Stimulated activated memory B cell treated with anti-CD40 and anti-IgM and Interleukin-4, amounts not matched to agents 10 μg/mL and 1 μg/mL and 100 μg/mL, for 72 hours (primary cell): ENCODE measurements around the gene KDM5B.
A peak's percentile ranks its signal among the peaks of the same experiment; 100 is the strongest.
"Not testable (repeated sequence)": the region's sequence is repeated elsewhere in the genome, so short reads cannot be mapped to it uniquely, and the experiment has no call there.

Source experiments
- ATAC-seq: fragments of 150-1000 bp; cut with Tn5 transposase; 2 replicates; pipeline ENCODE4 v1.10.0; 2021
- H3K27ac Mint-ChIP-seq: one replicate; pipeline ENCODE4 v1.8.0; 2022; ENCODE audit warnings: mild to moderate bottlenecking, mixed read lengths
- H3K27me3 Mint-ChIP-seq: one replicate; pipeline ENCODE4 v1.8.0; 2022; ENCODE audit warnings: mixed read lengths
- H3K36me3 Mint-ChIP-seq: one replicate; pipeline ENCODE4 v1.8.0; 2022; ENCODE audit warnings: mixed read lengths
- H3K4me1 Mint-ChIP-seq: one replicate; pipeline ENCODE4 v1.8.0; 2022; ENCODE audit warnings: mixed read lengths
- H3K4me3 Mint-ChIP-seq: one replicate; pipeline ENCODE4 v1.8.0; 2022; ENCODE audit warnings: mild to moderate bottlenecking, moderate library complexity, mixed read lengths
- H3K9me3 Mint-ChIP-seq: one replicate; pipeline ENCODE4 v1.8.0; 2022; ENCODE audit warnings: mixed read lengths

KDM5B gene

DNA sequence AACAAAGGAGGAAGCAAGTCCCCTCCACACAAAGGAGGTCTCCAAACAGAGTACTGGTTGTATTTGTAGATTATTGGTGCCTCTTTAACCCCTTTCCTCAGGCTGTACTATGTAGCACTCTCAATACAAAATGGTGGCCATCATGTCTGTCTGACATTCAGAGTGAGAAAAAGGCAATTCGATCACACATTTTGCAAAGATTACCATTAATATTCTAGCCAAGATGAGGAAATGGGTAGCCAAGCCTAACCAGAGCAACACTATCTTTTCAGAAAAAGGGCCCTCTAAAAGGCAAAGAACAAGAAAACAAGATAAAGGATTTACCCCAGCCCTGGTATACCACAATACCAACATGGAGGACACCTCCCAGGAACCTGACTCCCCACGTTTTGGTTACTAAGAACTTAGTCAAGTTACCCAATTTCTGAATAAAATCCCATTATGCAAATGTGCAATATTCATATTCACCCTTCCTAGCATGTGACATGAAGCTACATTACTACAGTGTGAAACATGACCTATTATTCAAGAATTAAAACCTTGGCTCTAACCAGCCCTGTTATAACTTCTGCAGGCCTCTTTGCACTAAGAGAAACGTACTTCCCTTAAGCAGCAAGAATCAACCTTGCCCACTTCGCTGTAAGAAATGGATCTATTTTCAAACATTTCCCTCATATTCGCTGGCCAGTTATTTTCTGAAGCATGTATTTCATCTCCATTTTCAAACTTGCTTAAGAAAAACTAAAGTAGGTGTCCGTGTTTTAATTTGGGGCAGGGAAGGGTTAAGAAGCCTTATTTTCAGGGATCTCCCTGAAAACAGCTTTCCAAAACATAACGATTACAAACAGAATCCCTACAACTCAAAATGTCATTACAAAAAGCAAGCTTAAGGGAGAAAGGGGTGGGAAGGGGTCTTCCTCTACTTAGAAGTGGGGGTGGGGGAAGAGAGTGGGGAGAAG lies 2.1 kb downstream of the KDM5B start:
- peak overlapping the region; percentile 78 for H3K27ac Mint-ChIP-seq
- H3K4me3 Mint-ChIP-seq: peak overlapping the region; percentile 81
- H3K36me3 Mint-ChIP-seq: no peaks in the 10 kb centered on the region
- H3K4me1 Mint-ChIP-seq: peaks cover 49% of the 10 kb centered on the region
- H3K27me3 Mint-ChIP-seq: peaks cover 1% of the 10 kb centered on the region
- H3K9me3 Mint-ChIP-seq: no peaks in the 10 kb centered on the region
- ATAC-seq: no peak

DNA sequence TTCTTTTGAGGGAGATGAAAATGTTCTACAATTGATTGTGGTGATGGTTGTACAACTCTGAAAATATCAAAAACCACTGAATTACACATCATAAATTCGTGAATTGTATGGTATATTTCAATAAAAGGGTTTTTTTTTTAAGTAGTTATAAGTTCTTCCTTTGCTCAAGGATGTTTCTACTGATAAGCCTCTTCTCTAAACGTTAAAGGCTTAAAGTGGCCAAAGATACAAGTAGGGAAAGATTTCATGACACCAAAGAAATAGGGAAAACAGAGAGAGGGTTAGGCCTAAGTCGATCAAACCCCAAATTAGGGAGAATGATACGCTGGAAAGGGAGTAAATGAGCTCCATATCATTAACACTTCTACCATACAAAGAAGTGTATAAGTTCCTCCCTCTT lies 4.1 kb downstream of the KDM5B start:
- no peak for ATAC-seq
- no peak overlapping the region for H3K4me3 Mint-ChIP-seq
- no peak overlapping the region for H3K27ac Mint-ChIP-seq
- H3K36me3 Mint-ChIP-seq: peaks cover 7% of the 10 kb centered on the region
- H3K4me1 Mint-ChIP-seq: peaks cover 44% of the 10 kb centered on the region
- no peaks in the 10 kb centered on the region for H3K9me3 Mint-ChIP-seq
- H3K27me3 Mint-ChIP-seq: no peaks in the 10 kb centered on the region

GRCh38 chr1:202802998-202803932 lies 5.0 kb downstream of the KDM5B start:
- no peaks in the 10 kb centered on the region for H3K9me3 Mint-ChIP-seq
- H3K4me3 Mint-ChIP-seq: no peak overlapping the region
- peaks cover 7% of the 10 kb centered on the region for H3K36me3 Mint-ChIP-seq
- H3K27ac Mint-ChIP-seq: no peak overlapping the region
- H3K4me1 Mint-ChIP-seq: peaks cover 43% of the 10 kb centered on the region
- no peaks in the 10 kb centered on the region for H3K27me3 Mint-ChIP-seq
- no peak for ATAC-seq

- Mint-ChIP-seq H3K4me3 (no peak overlapping the region), H3K27me3 (no peaks in the 10 kb centered on the region), H3K27ac (no peak overlapping the region), H3K36me3 (peaks cover 7% of the 10 kb centered on the region), H3K4me1 (peaks cover 55% of the 10 kb centered on the region), H3K9me3 (no peaks in the 10 kb centered on the region)
- ATAC-seq: no peak
Observed at GRCh38 chr1:202802034-202802433, 6.2 kb downstream of the KDM5B start.

GRCh38 chr1:202801175-202801574 lies 7.0 kb downstream of the KDM5B start:
- Mint-ChIP-seq H3K27me3 (no peaks in the 10 kb centered on the region), H3K9me3 (no peaks in the 10 kb centered on the region), H3K36me3 (peaks cover 7% of the 10 kb centered on the region), H3K4me3 (no peak overlapping the region), H3K4me1 (peaks cover 54% of the 10 kb centered on the region), H3K27ac (no peak overlapping the region)
- no peak for ATAC-seq

GRCh38 chr1:202800742-202801141 lies 7.5 kb downstream of the KDM5B start:
- no peak for ATAC-seq
- peaks cover 53% of the 10 kb centered on the region for H3K4me1 Mint-ChIP-seq
- no peaks in the 10 kb centered on the region for H3K27me3 Mint-ChIP-seq
- H3K4me3 Mint-ChIP-seq: no peak overlapping the region
- H3K9me3 Mint-ChIP-seq: no peaks in the 10 kb centered on the region
- no peak overlapping the region for H3K27ac Mint-ChIP-seq
- peaks cover 7% of the 10 kb centered on the region for H3K36me3 Mint-ChIP-seq

DNA sequence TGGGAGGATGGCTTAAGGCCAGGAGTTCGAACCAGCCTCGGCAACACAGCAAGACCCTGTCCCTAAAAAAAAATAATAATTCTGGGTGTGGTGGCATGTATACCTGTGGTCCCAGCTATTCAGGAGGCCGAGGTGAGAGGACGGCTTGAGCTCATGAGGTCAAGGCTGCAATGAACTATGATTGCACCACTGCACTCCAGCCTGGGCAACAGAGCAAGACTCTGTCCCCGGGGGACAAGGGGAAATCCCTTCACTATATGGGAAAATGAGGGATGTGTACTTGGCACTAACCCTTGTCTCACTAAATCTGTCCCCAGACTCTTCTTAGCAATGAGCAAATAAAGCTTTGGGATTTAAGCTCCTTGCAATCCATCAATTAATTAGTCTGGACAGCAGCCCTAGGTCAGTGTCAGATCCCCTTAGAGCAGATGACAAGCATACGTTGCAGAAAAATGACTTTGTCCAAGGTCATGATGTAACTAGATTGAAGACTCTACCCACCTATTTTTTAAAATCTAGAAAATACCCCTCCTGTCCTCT lies 9.4 kb downstream of the KDM5B start:
- H3K36me3 Mint-ChIP-seq: peaks cover 7% of the 10 kb centered on the region
- no peak overlapping the region for H3K4me3 Mint-ChIP-seq
- no peak for ATAC-seq
- H3K4me1 Mint-ChIP-seq: peaks cover 53% of the 10 kb centered on the region
- H3K9me3 Mint-ChIP-seq: no peaks in the 10 kb centered on the region
- H3K27me3 Mint-ChIP-seq: no peaks in the 10 kb centered on the region
- H3K27ac Mint-ChIP-seq: no peak overlapping the region

- Mint-ChIP-seq H3K9me3 (no peaks in the 10 kb centered on the region), H3K4me1 (peaks cover 53% of the 10 kb centered on the region), H3K4me3 (no peak overlapping the region), H3K27me3 (no peaks in the 10 kb centered on the region), H3K36me3 (peaks cover 7% of the 10 kb centered on the region), H3K27ac (no peak overlapping the region)
- no peak for ATAC-seq
Observed at GRCh38 chr1:202798260-202798659, 10.0 kb downstream of the KDM5B start.

GRCh38 chr1:202796670-202797069 lies 11.6 kb downstream of the KDM5B start:
- no peak for ATAC-seq
- Mint-ChIP-seq H3K4me3 (no peak overlapping the region), H3K36me3 (peaks cover 7% of the 10 kb centered on the region), H3K27ac (no peak overlapping the region), H3K9me3 (no peaks in the 10 kb centered on the region), H3K4me1 (peaks cover 54% of the 10 kb centered on the region), H3K27me3 (no peaks in the 10 kb centered on the region)

DNA sequence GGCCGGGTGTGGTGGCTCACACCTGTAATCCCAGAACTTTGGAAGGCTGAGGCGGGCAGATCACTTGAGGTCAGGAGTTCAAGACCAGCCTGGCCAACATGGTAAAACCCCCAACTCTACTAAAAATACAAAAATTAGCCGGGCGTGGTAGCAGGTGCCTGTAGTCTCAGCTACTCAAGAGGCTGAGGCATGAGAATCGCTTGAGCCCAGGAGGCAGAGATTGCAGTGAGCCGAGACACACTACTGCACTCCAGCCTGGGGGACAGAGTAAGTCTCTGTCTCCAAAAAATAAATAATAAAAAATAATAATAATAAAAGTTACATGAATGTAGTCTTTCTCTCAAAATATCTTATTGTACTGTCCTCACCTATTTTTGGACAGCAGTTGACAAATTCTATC lies 13.3 kb downstream of the KDM5B start:
- not testable (repeated sequence) for H3K27ac Mint-ChIP-seq

DNA sequence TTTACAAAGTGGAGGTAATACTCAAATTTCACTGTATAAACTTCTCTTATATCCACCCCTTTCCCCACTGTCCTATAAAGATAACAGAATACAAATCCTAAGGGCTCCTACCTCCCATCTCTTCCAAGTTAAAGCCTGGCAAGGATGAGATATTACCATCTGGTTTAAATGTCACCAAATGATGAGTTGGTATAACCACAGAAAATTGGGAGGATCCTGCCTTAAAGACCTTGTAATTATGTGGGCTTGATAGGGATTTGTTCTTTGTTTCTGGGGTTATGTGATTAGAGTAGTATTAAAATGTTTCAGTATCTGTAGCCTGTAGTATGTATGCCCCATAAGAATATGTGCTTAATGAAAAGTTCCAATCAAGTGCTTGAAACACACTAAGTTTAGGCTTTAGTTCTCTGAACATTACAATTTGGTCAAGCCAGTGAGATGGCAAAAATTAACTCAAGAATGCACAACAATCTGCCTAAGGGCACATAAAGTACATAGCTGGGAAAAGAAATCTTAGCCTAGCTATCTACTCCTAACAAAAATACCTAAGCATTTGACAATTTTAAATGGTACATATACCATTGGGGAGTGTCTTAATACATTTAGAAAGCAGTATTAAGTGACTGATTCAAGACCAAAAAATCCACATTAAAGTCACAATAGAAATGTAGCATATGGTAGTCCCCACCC lies 14.0 kb downstream of the KDM5B start:
- H3K9me3 Mint-ChIP-seq: peaks cover 3% of the 10 kb centered on the region
- no peak overlapping the region for H3K4me3 Mint-ChIP-seq
- no peak overlapping the region for H3K27ac Mint-ChIP-seq
- no peak for ATAC-seq
- no peaks in the 10 kb centered on the region for H3K27me3 Mint-ChIP-seq
- peaks cover 50% of the 10 kb centered on the region for H3K4me1 Mint-ChIP-seq
- H3K36me3 Mint-ChIP-seq: peaks cover 4% of the 10 kb centered on the region

More for the DNA sequence above, 13.3 kb downstream of the KDM5B start:
- H3K36me3 Mint-ChIP-seq, ATAC-seq, H3K4me3 Mint-ChIP-seq, H3K9me3 Mint-ChIP-seq, H3K27me3 Mint-ChIP-seq: not testable (repeated sequence)
- peaks cover 50% of the 10 kb centered on the region for H3K4me1 Mint-ChIP-seq

GRCh38 chr1:202791077-202791747 lies 17.0 kb downstream of the KDM5B start:
- H3K27me3 Mint-ChIP-seq: no peaks in the 10 kb centered on the region
- no peak overlapping the region for H3K4me3 Mint-ChIP-seq
- peaks cover 3% of the 10 kb centered on the region for H3K9me3 Mint-ChIP-seq
- no peak overlapping the region for H3K27ac Mint-ChIP-seq
- peaks cover 6% of the 10 kb centered on the region for H3K36me3 Mint-ChIP-seq
- no peak for ATAC-seq
- peaks cover 24% of the 10 kb centered on the region for H3K4me1 Mint-ChIP-seq

DNA sequence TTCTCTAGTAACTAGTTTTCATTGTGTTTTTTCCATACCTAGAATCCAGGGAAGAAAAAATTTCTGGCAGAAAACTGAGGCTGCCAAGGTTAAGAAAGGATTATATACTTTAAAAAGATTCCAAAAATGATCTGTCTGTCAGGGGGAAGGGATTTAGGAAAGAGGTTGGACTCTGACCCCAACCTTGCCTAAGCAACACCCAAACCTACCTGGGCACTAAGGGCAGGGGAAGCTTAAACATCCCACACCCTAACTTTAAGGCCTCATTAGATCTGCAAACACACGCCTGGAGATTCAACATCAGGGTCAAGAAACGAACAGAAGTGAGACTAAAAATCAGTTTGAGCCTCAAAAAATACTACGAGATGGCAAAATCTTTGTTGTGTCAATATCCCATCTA lies 19.4 kb downstream of the KDM5B start:
- no peak for ATAC-seq
- Mint-ChIP-seq H3K27ac (no peak overlapping the region), H3K9me3 (peaks cover 3% of the 10 kb centered on the region), H3K27me3 (no peaks in the 10 kb centered on the region), H3K4me3 (no peak overlapping the region), H3K36me3 (peaks cover 6% of the 10 kb centered on the region), H3K4me1 (peaks cover 14% of the 10 kb centered on the region)

GRCh38 chr1:202786804-202787203 lies 21.4 kb downstream of the KDM5B start:
- no peak overlapping the region for H3K4me3 Mint-ChIP-seq
- no peaks in the 10 kb centered on the region for H3K27me3 Mint-ChIP-seq
- no peak overlapping the region for H3K27ac Mint-ChIP-seq
- peaks cover 6% of the 10 kb centered on the region for H3K36me3 Mint-ChIP-seq
- no peak for ATAC-seq
- peaks cover 3% of the 10 kb centered on the region for H3K9me3 Mint-ChIP-seq
- H3K4me1 Mint-ChIP-seq: peaks cover 6% of the 10 kb centered on the region
